Endometrial microvascular endothelial cells (primary cell): ENCODE data around the gene RMP24. TPM values are rescaled to one million over a fixed set of nuclear protein-coding genes. Genes with fewer than 3 reads are reported as not detected.
"Not testable (repeated sequence)": the region's sequence is repeated elsewhere in the genome, so short reads cannot be mapped to it uniquely, and the experiment has no call there.

Experiments used
- in situ Hi-C: cut with HindIII; loops from 2 replicates; pipeline ENCODE4 v1.10.0; 2017; ENCODE audit warnings: low sequenced_read_pairs, low pct_unique_long_range_greater_than_20kb; ENCODE audit errors: inconsistent ontology term
- total RNA-seq: library from RNA; depleted of rRNA; stranded (reverse); fragments of >200 nt; gene quantifications from one replicate; pipeline ENCODE4 v1.2.3, GENCODE V29; 2015; ENCODE audit errors: inconsistent ontology term

RMP24 gene

DNA sequence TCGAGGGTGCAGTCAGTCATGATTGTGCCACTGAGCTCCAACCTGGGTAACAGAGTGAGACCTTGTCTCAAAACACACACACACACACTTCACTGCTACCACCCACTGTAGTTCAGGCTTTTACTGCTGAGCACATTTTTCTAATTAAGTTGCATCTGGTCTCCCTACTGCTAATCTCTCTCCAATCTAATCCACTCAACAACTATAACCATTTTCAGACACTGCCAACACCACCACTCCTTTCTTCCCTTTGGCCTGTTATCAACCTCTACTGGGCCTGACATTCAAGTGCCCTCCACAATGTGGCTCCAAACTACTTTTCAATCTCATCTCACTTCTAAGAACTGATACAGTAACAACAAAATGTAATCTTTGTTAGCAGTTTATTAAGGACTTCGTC, 44.8 kb downstream of the RMP24 start:
- in situ Hi-C loops = no loop called here

- in situ Hi-C loops = no loop called here
These were observed 47.8 kb downstream of the RMP24 start for GRCh38 chr18:36020174-36020711.

DNA sequence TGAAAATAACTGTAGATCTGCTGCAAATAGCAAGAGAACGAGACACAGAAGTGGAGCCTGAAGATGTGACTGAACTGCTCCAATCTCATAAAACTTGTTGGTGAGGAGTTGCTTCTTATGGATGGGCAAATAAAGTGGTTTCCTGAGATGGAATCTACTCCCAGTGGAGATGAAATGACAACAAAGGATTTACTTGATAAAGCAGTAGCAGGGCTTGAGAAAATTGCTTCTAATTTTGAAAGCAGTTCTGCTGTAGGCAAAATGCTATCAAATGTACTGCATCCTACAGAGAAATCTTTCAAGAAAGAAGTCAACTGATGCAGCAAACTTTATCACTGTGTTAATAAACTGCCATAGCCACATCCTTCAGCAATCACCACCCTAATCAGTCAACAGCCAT, 50.9 kb downstream of the RMP24 start:
- in situ Hi-C loops = no loop called here

DNA sequence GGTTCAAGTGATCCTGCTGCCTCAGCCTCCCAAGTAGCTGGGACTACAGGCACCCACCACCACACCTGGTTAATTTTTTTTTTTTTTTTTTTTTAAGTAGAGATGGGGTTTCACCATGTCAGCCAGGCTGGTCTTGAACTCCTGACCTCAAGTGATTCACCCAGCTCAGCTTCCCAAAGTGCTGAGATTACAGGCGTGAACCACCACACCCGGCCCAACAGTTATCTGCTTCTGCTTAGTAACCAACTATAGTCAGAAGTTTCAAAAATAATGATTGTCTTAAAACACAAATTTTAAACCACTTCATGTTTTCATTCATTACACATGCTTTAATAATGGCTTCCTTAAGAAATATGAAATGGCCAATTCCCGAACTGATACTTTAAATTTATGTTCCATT, 51.8 kb downstream of the RMP24 start:
- in situ Hi-C loops = not testable (repeated sequence)

GRCh38 chr18:36025025-36025424, 52.5 kb downstream of the RMP24 start:
- in situ Hi-C loops = no loop called here

DNA sequence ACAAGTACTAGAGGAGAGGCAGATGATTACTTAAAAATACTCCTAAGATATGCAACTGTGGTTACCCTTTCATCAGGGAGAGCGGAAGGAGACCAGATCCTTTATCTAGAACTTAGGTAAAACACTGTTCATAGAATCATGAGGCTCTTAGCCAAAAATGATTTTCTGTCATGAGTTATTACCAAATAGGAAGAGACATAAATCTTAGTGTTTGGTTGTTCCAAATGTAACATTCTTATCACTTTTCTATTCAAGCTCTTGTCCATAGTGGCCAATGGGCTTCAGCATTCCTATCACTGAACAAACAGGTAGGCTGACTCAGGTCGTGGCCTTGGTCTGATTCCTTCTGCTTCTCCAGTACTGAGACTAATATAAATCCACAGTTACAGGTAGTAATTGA, 56.4 kb downstream of the RMP24 start:
- in situ Hi-C loops = no loop called here

Other genes with a start within 250 kb of the RMP24 start
- gene RPRD1A, start 94.9 kb downstream of the RMP24 start, total RNA-seq = 44.2 TPM
- gene SLC39A6, start 156.7 kb downstream of the RMP24 start, total RNA-seq = 13.5 TPM
- gene ELP2, start 157.2 kb downstream of the RMP24 start, total RNA-seq = 44.7 TPM
- 5.2 TPM for gene MOCOS, start 214.8 kb downstream of the RMP24 start, total RNA-seq